A549 (cell line): ENCODE results near the gene E2F7. TPM values are rescaled to one million over a fixed set of nuclear protein-coding genes. Genes with fewer than 3 reads are reported as not detected.

Experiments used
- ATAC-seq, 2 experiments: fragments of 200-7000 bp in 1 of 2; fragments of >200 bp in 1 of 2; cut with Nextera tagmentation in 1 of 2; cut with Tn5 transposase in 1 of 2; 3 replicates each; pipeline versions ENCODE4 v1.8.0 to v1.9.1; 2018 to 2020; ENCODE audit warnings: mild to moderate bottlenecking in 1 of 2, moderate library complexity in 1 of 2
- CTCF ChIA-PET: fragments of 300-600 bp; sonication (Branson Sonifier 250); formaldehyde crosslinking; extraction: SDS; loops from one replicate; lab custom pipeline; 2021; ENCODE audit warnings: antibody characterized with exemption, inconsistent platforms; lab: Yijun Ruan, JAX
- POLR2A ChIA-PET: fragments of 350-600 bp; formaldehyde crosslinking; extraction: SDS; loops from one replicate; lab custom pipeline; 2021; ENCODE audit warnings: antibody characterized with exemption, inconsistent platforms; lab: Yijun Ruan, JAX
- DNase-seq, 2 experiments: peaks; one replicate each; pipeline versions ENCODE4 v3.0.0 to v3.0.0-alpha.2; 2011 to 2016; ENCODE audit warnings: low read depth in 1 of 2, low spot score in 1 of 2
- FAIRE-seq: peaks from 2 replicates; lab custom pipeline; 2011; peaks lifted over from hg19 to GRCh38; lab: Jason Lieb, UNC
- H3K27ac ChIP-seq, 2 experiments: fragments of >200 bp; sonication (Bioruptor Twin); formaldehyde crosslinking; 3 replicates each; pipeline ENCODE4 v1.5.1; 2016 to 2017
- H3K4me1 ChIP-seq: fragments of >200 bp; sonication (Bioruptor Twin); formaldehyde crosslinking; 3 replicates; pipeline ENCODE4 v1.6.1; 2016
- H3K4me2 ChIP-seq: fragments of >200 bp; sonication (Bioruptor Twin); formaldehyde crosslinking; 3 replicates; pipeline ENCODE4 v1.6.1; 2016
- H3K4me3 ChIP-seq: fragments of >200 bp; sonication (Bioruptor Twin); formaldehyde crosslinking; 3 replicates; pipeline ENCODE4 v1.5.1; 2016
- H3K9me3 ChIP-seq: fragments of >200 bp; sonication (Bioruptor Twin); formaldehyde crosslinking; 3 replicates; pipeline ENCODE4 v1.6.1; 2016
- ATOH8 ChIP-seq: fragments of 250-450 bp; sonication (Bioruptor Pico); IDR thresholded peaks from 2 replicates; pipeline ENCODE4 v1.5.0; 2020; ENCODE audit warnings: low read depth, mild to moderate bottlenecking, moderate library complexity
- CHD2 ChIP-seq: fragments of 150-350 bp; IDR thresholded peaks from 2 replicates; pipeline ENCODE4 v1.6.1; 2014; ENCODE audit warnings: low read length; ENCODE audit not compliant: partially characterized antibody
- E2F6 ChIP-seq: IDR thresholded peaks from 2 replicates; pipeline ENCODE4 v1.6.1; 2012; ENCODE audit warnings: low read depth, borderline replicate concordance
- EHF ChIP-seq: fragments of 250-450 bp; sonication (Bioruptor Pico); IDR thresholded peaks from 2 replicates; pipeline ENCODE4 v1.5.0; 2020; ENCODE audit warnings: mild to moderate bottlenecking
- ELK1 ChIP-seq: fragments of 150-350 bp; IDR thresholded peaks from 2 replicates; pipeline ENCODE4 v1.6.1; 2014; ENCODE audit warnings: low read depth, mild to moderate bottlenecking, low read length
- FOSB ChIP-seq: fragments of 250-450 bp; sonication (Bioruptor Pico); IDR thresholded peaks from 2 replicates; pipeline ENCODE4 v1.5.0; 2020; ENCODE audit warnings: mild to moderate bottlenecking, moderate library complexity
- HDAC2 ChIP-seq: fragments of 200-600 bp; sonication (generic); IDR thresholded peaks from 2 replicates; pipeline ENCODE4 v1.6.1; 2016
- HEYL ChIP-seq: fragments of 250-450 bp; sonication (Bioruptor Pico); IDR thresholded peaks from 2 replicates; pipeline ENCODE4 v1.8.0; 2021; ENCODE audit warnings: mild to moderate bottlenecking, moderate library complexity
- HOXB5 ChIP-seq: fragments of 250-450 bp; sonication (Bioruptor Pico); IDR thresholded peaks from 2 replicates; pipeline ENCODE4 v1.5.0; 2020; ENCODE audit warnings: mild to moderate bottlenecking, moderate library complexity
- JUN ChIP-seq, 2 experiments: fragments of >200 bp; sonication (Bioruptor Twin); formaldehyde crosslinking; IDR thresholded peaks; 2 replicates in 1 of 2; 3 replicates in 1 of 2; pipeline ENCODE4 v1.6.1; 2016 to 2017
- MAFK ChIP-seq: fragments of 450-650 bp; IDR thresholded peaks from 2 replicates; pipeline ENCODE4 v1.6.1; 2014; ENCODE audit not compliant: partially characterized antibody
- MAZ ChIP-seq: fragments of 150-350 bp; IDR thresholded peaks from 2 replicates; pipeline ENCODE4 v1.6.1; 2014; ENCODE audit warnings: antibody characterized with exemption, low read depth, low read length, borderline replicate concordance
- NFE2L2 ChIP-seq: fragments of 150-350 bp; conservative IDR thresholded peaks from 2 replicates; pipeline ENCODE4 v1.6.1; 2014; ENCODE audit warnings: low read length
- NPAS2 ChIP-seq: fragments of 250-450 bp; sonication (Bioruptor Pico); IDR thresholded peaks from 2 replicates; pipeline ENCODE4 v1.8.0; 2022; ENCODE audit warnings: mild to moderate bottlenecking, moderate library complexity, borderline replicate concordance
- NR3C1 ChIP-seq: fragments of >200 bp; sonication (Bioruptor Twin); formaldehyde crosslinking; IDR thresholded peaks from 3 replicates; pipeline ENCODE4 v1.6.1; 2017
- RCOR1 ChIP-seq: fragments of 150-350 bp; IDR thresholded peaks from 2 replicates; pipeline ENCODE4 v1.6.1; 2014; ENCODE audit warnings: antibody characterized with exemption, low read length, low read depth
- REST ChIP-seq: fragments of 200-600 bp; sonication (generic); IDR thresholded peaks from 2 replicates; pipeline ENCODE4 v1.6.1; 2016; ENCODE audit warnings: antibody characterized with exemption, mild to moderate bottlenecking, moderate library complexity
- RNF2 ChIP-seq: fragments of 200-600 bp; sonication (generic); IDR thresholded peaks from 2 replicates; pipeline ENCODE4 v1.6.1; 2016; ENCODE audit warnings: low read depth, mild to moderate bottlenecking, antibody characterized with exemption, moderate library complexity, borderline replicate concordance
- SMC3 ChIP-seq: fragments of >200 bp; sonication (Bioruptor Twin); formaldehyde crosslinking; IDR thresholded peaks from 3 replicates; pipeline ENCODE4 v1.6.1; 2018; ENCODE audit warnings: inconsistent platforms
- SREBF2 ChIP-seq: fragments of 450-650 bp; IDR thresholded peaks from 2 replicates; pipeline ENCODE4 v1.6.1; 2014; ENCODE audit warnings: mild to moderate bottlenecking, moderate library complexity
- TFCP2L1 ChIP-seq: fragments of 250-450 bp; sonication (Bioruptor Pico); IDR thresholded peaks from 2 replicates; pipeline ENCODE4 v1.5.0; 2021; ENCODE audit warnings: mild to moderate bottlenecking
- TP53 ChIP-seq: fragments of 250-450 bp; sonication (Bioruptor Pico); IDR thresholded peaks from 2 replicates; pipeline ENCODE4 v1.5.0; 2021; ENCODE audit warnings: mild to moderate bottlenecking, moderate library complexity
- USF2 ChIP-seq: fragments of 450-650 bp; IDR thresholded peaks from 2 replicates; pipeline ENCODE4 v1.6.1; 2014; ENCODE audit warnings: antibody characterized with exemption
- ZFP36 ChIP-seq: fragments of 450-650 bp; IDR thresholded peaks from 2 replicates; pipeline ENCODE4 v1.6.1; 2014; ENCODE audit warnings: borderline replicate concordance; ENCODE audit not compliant: partially characterized antibody
- ZNF302 ChIP-seq: fragments of 250-450 bp; sonication (Bioruptor Pico); IDR thresholded peaks from 2 replicates; pipeline ENCODE4 v1.9.0; 2021; ENCODE audit warnings: inconsistent platforms, mild to moderate bottlenecking, moderate library complexity
- ZSCAN20 ChIP-seq: fragments of 250-450 bp; sonication (Bioruptor Pico); IDR thresholded peaks from 2 replicates; pipeline ENCODE4 v1.8.0; 2022; ENCODE audit warnings: mild to moderate bottlenecking, moderate library complexity
- WGBS: methylation state at CpG from one replicate; pipeline ENCODE4 v1.1.6; 2017; ENCODE audit errors: missing lambda C conversion rate; 5-methylcytosine and 5-hydroxymethylcytosine counted together
- polyA plus RNA-seq, 4 experiments: library from polyadenylated mRNA; depleted of rRNA in 3 of 4; stranded (reverse); fragments of >200 nt; fragmentation: RNase III in 1 of 4; extraction: RNeasy Plus Mini Kit Qiagen cat#74134 plus additional on column Dnase treatment in 1 of 4; gene quantifications; 2 replicates in 3 of 4; 3 replicates in 1 of 4; pipeline ENCODE4 v1.2.3, GENCODE V29; 2011 to 2017

The E2F7 gene
- polyA plus RNA-seq, 2 of the 4 experiments (the other 2 are of a cell fraction) = 5.0 to 12.2 TPM

- ATAC-seq = no peak
- Histone ChIP-seq H3K27ac (no peak overlapping the region), H3K4me1 (no peaks in the 10 kb centered on the region), H3K4me3 (no peak overlapping the region), H3K4me2 (no peak overlapping the region), H3K9me3 (peaks cover 11% of the 10 kb centered on the region; the same call in 1 of the 3 replicates)
- 18% methylated on average over 1 of the region's 1 CpG for WGBS
- CTCF ChIA-PET = interaction anchor here (1.2 to 1.9 kb wide), 3 partner anchors 13 to 59 kb away, joined by 3 to 5 read pairs (median 4); no protein-coding TSS in a partner anchor
- FAIRE-seq = no peak
- POLR2A ChIA-PET = no interaction called here
- TF ChIP-seq NPAS2 (CRISPR knock-in tag) (no peak), HDAC2 (no peak), HOXB5 (CRISPR knock-in tag) (no peak), SREBF2 (no peak), FOSB (CRISPR knock-in tag) (no peak), TP53 (CRISPR knock-in tag) (no peak), ZSCAN20 (CRISPR knock-in tag) (no peak)
- no peak for DNase-seq
Observed at GRCh38 chr12:77108707-77109106, 43.3 kb upstream of the E2F7 start.

- DNase-seq (no peak), FAIRE-seq (no peak), ATAC-seq (no peak)
- peaks cover 8% of the 10 kb centered on the region; the same call in 1 of the 3 replicates for H3K9me3 ChIP-seq
- no peak overlapping the region for H3K4me2 ChIP-seq
- CTCF ChIA-PET = interaction anchor here (0.7 kb wide), 1 partner anchor 565 kb away, joined by 3 read pairs; no protein-coding TSS in a partner anchor
- H3K27ac ChIP-seq = no peak overlapping the region
- H3K4me3 ChIP-seq = no peak overlapping the region
- WGBS = 54% methylated on average over 2 of the region's 2 CpGs
- H3K4me1 ChIP-seq = peaks cover 10% of the 10 kb centered on the region; the same call in 2 of the 3 replicates
- TF ChIP-seq RCOR1 = no peak
- TF ChIP-seq HEYL (CRISPR knock-in tag) = no peak
- TF ChIP-seq ELK1 = no peak
- no peak for TF ChIP-seq MAZ
- no peak for TF ChIP-seq JUN (IDR thresholded peaks at IDR 0.05)
- TF ChIP-seq NPAS2 (CRISPR knock-in tag) = no peak
- no peak for TF ChIP-seq REST
- TF ChIP-seq E2F6 = no peak
- TF ChIP-seq TFCP2L1 (CRISPR knock-in tag) = no peak
- TF ChIP-seq MAFK = no peak
- TF ChIP-seq ZSCAN20 (CRISPR knock-in tag) = no peak
- no peak for TF ChIP-seq NFE2L2
- POLR2A ChIA-PET = no interaction called here
Observed at GRCh38 chr12:77107121-77107520, 41.8 kb upstream of the E2F7 start.

GRCh38 chr12:77104792-77105191 lies 39.4 kb upstream of the E2F7 start:
- H3K4me2 ChIP-seq = no peak overlapping the region
- ATAC-seq = no peak
- no peak overlapping the region for H3K27ac ChIP-seq
- H3K4me3 ChIP-seq = no peak overlapping the region
- ChIA-PET POLR2A (no interaction called here), CTCF (no interaction called here)
- peaks cover 10% of the 10 kb centered on the region; the same call in 2 of the 3 replicates for H3K4me1 ChIP-seq
- WGBS = 50% methylated on average over 3 of the region's 3 CpGs
- TF ChIP-seq ELK1 = no peak
- no peak for TF ChIP-seq ZFP36
- no peak for TF ChIP-seq ZNF302 (CRISPR knock-in tag)
- TF ChIP-seq ATOH8 (CRISPR knock-in tag) = no peak
- TF ChIP-seq NR3C1 = no peak
- TF ChIP-seq TFCP2L1 (CRISPR knock-in tag) = no peak
- TF ChIP-seq NFE2L2 = no peak
- TF ChIP-seq USF2 = no peak
- TF ChIP-seq SMC3 = no peak
- TF ChIP-seq RNF2 = no peak
- TF ChIP-seq EHF = no peak
- TF ChIP-seq CHD2 = no peak
- DNase-seq = no peak
- H3K9me3 ChIP-seq = no peaks in the 10 kb centered on the region
- no peak for FAIRE-seq
